CD4-positive, alpha-beta memory T cell (primary cell): ENCODE results near the gene RAB22A. TPM values are rescaled to one million over a fixed set of nuclear protein-coding genes. Genes with fewer than 3 reads are reported as not detected.
A peak's percentile ranks its signal among the peaks of the same experiment; 100 is the strongest.

Experiments used
- CTCF ChIA-PET: fragments of 350-600 bp; sonication (Branson Sonifier 250); formaldehyde crosslinking; loops from one replicate; lab custom pipeline; 2021; ENCODE audit warnings: inconsistent platforms; ENCODE audit not compliant: partially characterized antibody; lab: Charles Lee
- POLR2A ChIA-PET: fragments of 350-600 bp; sonication (Branson Sonifier 250); formaldehyde crosslinking; loops from one replicate; lab custom pipeline; 2021; ENCODE audit not compliant: partially characterized antibody; lab: Charles Lee
- DNase-seq, 5 donors: peaks; one replicate each; pipeline versions ENCODE4 v3.0.0 to v3.0.0-alpha.2; 2020 to 2022; ENCODE audit warnings: mixed read lengths in 1 of 5
- H3K27ac ChIP-seq: one replicate; pipeline ENCODE4 v1.7.0; 2013; ENCODE audit warnings: low read depth, low read length
- H3K27me3 ChIP-seq: 2 replicates; pipeline ENCODE4 v1.7.0; 2013; ENCODE audit warnings: mild to moderate bottlenecking, low read length, moderate library complexity; ENCODE audit not compliant: insufficient read depth
- H3K36me3 ChIP-seq: 2 replicates; pipeline ENCODE4 v1.7.0; 2013; ENCODE audit warnings: mild to moderate bottlenecking, low read length, moderate library complexity; ENCODE audit not compliant: insufficient read depth
- H3K4me1 ChIP-seq: 2 replicates; pipeline ENCODE4 v1.7.0; 2013; ENCODE audit warnings: mild to moderate bottlenecking, low read length, moderate library complexity; ENCODE audit not compliant: insufficient read depth
- H3K4me3 ChIP-seq, 2 donors: one replicate each; pipeline ENCODE4 v1.7.0; 2013; ENCODE audit warnings: low read length in 2 of 2, mild to moderate bottlenecking in 1 of 2
- H3K9me3 ChIP-seq, 2 donors: one replicate each; pipeline ENCODE4 v1.7.0; 2013; ENCODE audit warnings: low read length in 2 of 2, control low read depth in 1 of 2; ENCODE audit not compliant: control insufficient read depth in 1 of 2
- H3K27ac Mint-ChIP-seq, 7 donors: one replicate each; pipeline ENCODE4 v1.8.0; 2020 to 2021; ENCODE audit warnings: mixed read lengths in 7 of 7, mild to moderate bottlenecking in 6 of 7, inconsistent platforms in 3 of 7, moderate library complexity in 3 of 7
- H3K27me3 Mint-ChIP-seq, 2 donors: one replicate each; pipeline ENCODE4 v1.8.0; 2020 to 2021; ENCODE audit warnings: mixed read lengths in 2 of 2
- H3K36me3 Mint-ChIP-seq, 2 donors: one replicate each; pipeline ENCODE4 v1.8.0; 2020 to 2021; ENCODE audit warnings: mixed read lengths in 2 of 2, inconsistent platforms in 1 of 2, mild to moderate bottlenecking in 1 of 2
- H3K4me1 Mint-ChIP-seq, 4 donors: one replicate each; pipeline ENCODE4 v1.8.0; 2020 to 2021; ENCODE audit warnings: mixed read lengths in 4 of 4, mild to moderate bottlenecking in 1 of 4
- H3K4me3 Mint-ChIP-seq, 8 donors: one replicate each; pipeline ENCODE4 v1.8.0; 2020 to 2021; ENCODE audit warnings: mixed read lengths in 8 of 8, mild to moderate bottlenecking in 7 of 8, moderate library complexity in 6 of 8, inconsistent platforms in 3 of 8
- H3K9me3 Mint-ChIP-seq, 8 donors: one replicate each; pipeline ENCODE4 v1.8.0; 2020 to 2021; ENCODE audit warnings: mixed read lengths in 8 of 8, mild to moderate bottlenecking in 5 of 8, inconsistent platforms in 3 of 8, moderate library complexity in 1 of 8
- intact Hi-C: fragments of 100-400 bp; cut with micrococcal nuclease; formaldehyde crosslinking; loops from one replicate; pipeline ENCODE4 v1.15.1; 2023
- polyA plus RNA-seq, 2 donors: library from polyadenylated mRNA; unstranded; fragments of 300-500 nt; fragmentation: Illumina TruSeq; gene quantifications; one replicate each; pipeline ENCODE4 v1.2.3, GENCODE V29; 2021
- total RNA-seq, 2 experiments: library from RNA; stranded (reverse); gene quantifications; one replicate each; pipeline ENCODE4 v1.2.3, GENCODE V29; 2021

The RAB22A gene
- 10 to 100 TPM; 23.6 TPM for total RNA-seq
- 10 to 100 TPM; 11.0 to 17.1 TPM for polyA plus RNA-seq

GRCh38 chr20:58309591-58310290 is at the start of gene RAB22A:
Gene RAB22A, plus strand, starts transcription at chr20:58309715. Its CDS starts 262 bp downstream, at chr20:58309977.
- Histone ChIP-seq H3K36me3 (peaks cover 6% of the 10 kb centered on the region), H3K4me3 (peak within 1 kb of the TSS; percentile 62 to 72), H3K9me3 (no peaks in the 10 kb centered on the region), H3K27me3 (no peaks in the 10 kb centered on the region), H3K4me1 (peaks cover 68% of the 10 kb centered on the region), H3K27ac (peak within 1 kb of the TSS; percentile 87)
- peaks cover 0 to 4% (median 0%) of the 10 kb centered on the region in 8 donors for H3K9me3 Mint-ChIP-seq
- H3K36me3 Mint-ChIP-seq, result peaks cover 18 to 32% of the 10 kb centered on the region in 2 donors
- peak within 1 kb of the TSS; percentile 95 to 99 (median 99) for H3K27ac Mint-ChIP-seq
- DNase-seq, result peak; percentile 77 to 88 (median 83)
- no peaks in the 10 kb centered on the region for H3K27me3 Mint-ChIP-seq
- peak within 1 kb of the TSS; percentile 88 to 98 (median 94) for H3K4me3 Mint-ChIP-seq
- intact Hi-C loops, result loop anchor here (1.0 to 10.0 kb wide), 7 partner anchors 80 to 1835 kb away; partner anchors contain the start of genes ATP5F1E, PMEPA1, VAPB and ZBP1
- peaks cover 40 to 72% (median 56%) of the 10 kb centered on the region in 4 donors for H3K4me1 Mint-ChIP-seq
- POLR2A ChIA-PET, result interaction anchor here (0.8 to 1.6 kb wide), 9 partner anchors 12 to 722 kb away, joined by 3 to 13 read pairs (median 4); partner anchors contain the start of genes ATP5F1E and VAPB
- CTCF ChIA-PET, result no interaction called here

- Histone ChIP-seq H3K4me3 (no peak overlapping the region), H3K27ac (no peak overlapping the region), H3K9me3 (no peaks in the 10 kb centered on the region), H3K4me1 (peaks cover 6% of the 10 kb centered on the region), H3K36me3 (no peaks in the 10 kb centered on the region), H3K27me3 (no peaks in the 10 kb centered on the region)
- intact Hi-C loops, result no loop called here
- Mint-ChIP-seq H3K9me3 (no peaks in the 10 kb centered on the region), H3K27ac (no peak overlapping the region), H3K4me1 (peaks cover 3 to 11% (median 7%) of the 10 kb centered on the region in 4 donors), H3K4me3 (no peak overlapping the region), H3K27me3 (no peaks in the 10 kb centered on the region), H3K36me3 (peaks cover 4% of the 10 kb centered on the region in 2 donors)
- ChIA-PET POLR2A (no interaction called here), CTCF (no interaction called here)
- DNase-seq, result no peak
Measured at GRCh38 chr20:58260006-58260405, 49.5 kb upstream of the RAB22A start.

- Mint-ChIP-seq H3K4me1 (peaks cover 3 to 8% (median 5%) of the 10 kb centered on the region in 4 donors), H3K27ac (no peak overlapping the region), H3K4me3 (no peak overlapping the region), H3K27me3 (no peaks in the 10 kb centered on the region), H3K9me3 (no peaks in the 10 kb centered on the region), H3K36me3 (peaks cover 4 to 5% of the 10 kb centered on the region in 2 donors)
- DNase-seq, result no peak
- H3K4me1 ChIP-seq, result peaks cover 2% of the 10 kb centered on the region
- no peaks in the 10 kb centered on the region for H3K9me3 ChIP-seq
- H3K27me3 ChIP-seq, result no peaks in the 10 kb centered on the region
- ChIA-PET POLR2A (no interaction called here), CTCF (interaction anchor here (1.0 kb wide), 1 partner anchor 180 kb away, joined by 3 read pairs; no protein-coding TSS in a partner anchor)
- H3K4me3 ChIP-seq, result no peak overlapping the region
- H3K27ac ChIP-seq, result no peak overlapping the region
- intact Hi-C loops, result no loop called here
- H3K36me3 ChIP-seq, result no peaks in the 10 kb centered on the region
Measured at GRCh38 chr20:58261660-58262059, 47.9 kb upstream of the RAB22A start.

GRCh38 chr20:58264271-58264670 is 45.2 kb upstream of the RAB22A start:
- Mint-ChIP-seq H3K27me3 (no peaks in the 10 kb centered on the region), H3K4me3 (no peak overlapping the region), H3K27ac (no peak overlapping the region), H3K36me3 (peaks cover 17 to 19% of the 10 kb centered on the region in 2 donors), H3K9me3 (no peaks in the 10 kb centered on the region), H3K4me1 (peaks cover 13 to 19% (median 15%) of the 10 kb centered on the region in 4 donors)
- Histone ChIP-seq H3K27ac (no peak overlapping the region), H3K4me1 (peaks cover 9% of the 10 kb centered on the region), H3K4me3 (no peak overlapping the region), H3K36me3 (no peaks in the 10 kb centered on the region), H3K27me3 (no peaks in the 10 kb centered on the region), H3K9me3 (no peaks in the 10 kb centered on the region)
- POLR2A ChIA-PET, result no interaction called here
- DNase-seq, result no peak
- intact Hi-C loops, result no loop called here
- CTCF ChIA-PET, result no interaction called here

GRCh38 chr20:58267389-58268215 is 41.9 kb upstream of the RAB22A start:
- Histone ChIP-seq H3K27ac (no peak overlapping the region), H3K27me3 (no peaks in the 10 kb centered on the region), H3K9me3 (no peaks in the 10 kb centered on the region), H3K36me3 (no peaks in the 10 kb centered on the region), H3K4me1 (peaks cover 12% of the 10 kb centered on the region), H3K4me3 (no peak overlapping the region)
- H3K9me3 Mint-ChIP-seq, result no peaks in the 10 kb centered on the region
- intact Hi-C loops, result no loop called here
- no peak for DNase-seq
- peak overlapping the region in 3 of 7 donors; percentile 11 to 50 (median 36) for H3K27ac Mint-ChIP-seq
- peak overlapping the region in 1 of 8 donors; percentile 17 for H3K4me3 Mint-ChIP-seq
- ChIA-PET POLR2A (interaction anchor here (0.6 to 0.9 kb wide), 2 partner anchors 383 to 587 kb away, joined by 3 read pairs; partner anchors contain the start of gene STX16), CTCF (interaction anchor here (0.6 kb wide), 1 partner anchor 46 kb away, joined by 3 read pairs; no protein-coding TSS in a partner anchor)
- peaks cover 25 to 26% of the 10 kb centered on the region in 2 donors for H3K36me3 Mint-ChIP-seq
- peaks cover 13 to 28% (median 19%) of the 10 kb centered on the region in 4 donors for H3K4me1 Mint-ChIP-seq
- no peaks in the 10 kb centered on the region for H3K27me3 Mint-ChIP-seq

- no peak for DNase-seq
- Histone ChIP-seq H3K4me1 (peaks cover 12% of the 10 kb centered on the region), H3K4me3 (no peak overlapping the region), H3K9me3 (no peaks in the 10 kb centered on the region), H3K27ac (no peak overlapping the region), H3K27me3 (no peaks in the 10 kb centered on the region), H3K36me3 (no peaks in the 10 kb centered on the region)
- no peaks in the 10 kb centered on the region for H3K27me3 Mint-ChIP-seq
- peaks cover 13 to 28% (median 19%) of the 10 kb centered on the region in 4 donors for H3K4me1 Mint-ChIP-seq
- POLR2A ChIA-PET, result no interaction called here
- intact Hi-C loops, result no loop called here
- no peaks in the 10 kb centered on the region for H3K9me3 Mint-ChIP-seq
- peak overlapping the region in 2 of 8 donors; percentile 26 to 59 for H3K4me3 Mint-ChIP-seq
- peak overlapping the region in 4 of 7 donors; percentile 25 to 89 (median 64) for H3K27ac Mint-ChIP-seq
- peaks cover 25 to 28% of the 10 kb centered on the region in 2 donors for H3K36me3 Mint-ChIP-seq
- CTCF ChIA-PET, result interaction anchor here (0.8 kb wide), 1 partner anchor 31 kb away, joined by 3 read pairs; no protein-coding TSS in a partner anchor
Measured at GRCh38 chr20:58268421-58268821, 41.1 kb upstream of the RAB22A start.
